ENCODE measurements around the gene MAP3K8. TPM values are rescaled to one million over a fixed set of nuclear protein-coding genes. Genes with fewer than 3 reads are reported as not detected.

The MAP3K8 gene
- total and polyA plus RNA-seq, 2 of the 8 experiments (the other 6 are each of a cell fraction or from before 2014, with no cell fraction given): 5.6 to 6.0 TPM

GRCh38 chr10:30404540-30404939, 29.4 kb upstream of the MAP3K8 start:
- POLR2A ChIA-PET (ENCODE audit: partially characterized antibody): no interaction called here
- Histone ChIP-seq H2AK5ac (ENCODE audit: low read depth, low read length) (no peak overlapping the region), H3K4ac (replicated peaks; ENCODE audit: insufficient read length, low read depth, low read length) (no peak overlapping the region), H4K91ac (replicated peaks; ENCODE audit: insufficient read length, low read length) (no peak overlapping the region), H3K56ac (replicated peaks; ENCODE audit: insufficient read length, low read depth, low read length) (no peak overlapping the region), H2BK20ac (ENCODE audit: low read length) (no peak overlapping the region), H4K20me1 (replicated peaks in 1 of 2; ENCODE audit: control insufficient read depth in 1 of 2, insufficient read depth in 2 of 2, low read length in 2 of 2) (no peaks in the 10 kb centered on the region), H2BK15ac (ENCODE audit: low read length) (no peak overlapping the region), H3K23ac (ENCODE audit: insufficient read length) (no peak overlapping the region), H3K23me2 (ENCODE audit: low read depth, low read length) (no peaks in the 10 kb centered on the region), H3K4me1 (replicated peaks in 1 of 4; ENCODE audit: control insufficient read depth in 3 of 4, insufficient read depth in 4 of 4, low read length in 3 of 4) (no peaks in the 10 kb centered on the region; a peak in 1 of 7 replicates), H4K8ac (ENCODE audit: extremely low read depth, insufficient read depth, low read length) (no peak overlapping the region), H3K27me3 (replicated peaks in 1 of 4; ENCODE audit: control insufficient read depth in 3 of 4, extremely low read depth in 1 of 4, insufficient read depth in 3 of 4, low read length in 3 of 4) (no peaks in the 10 kb centered on the region), H2BK5ac (ENCODE audit: low read depth, low read length) (no peak overlapping the region), H2BK12ac (ENCODE audit: low read depth, low read length) (no peak overlapping the region), H4K5ac (ENCODE audit: insufficient read length, low read depth, low read length) (no peak overlapping the region), H3K18ac (ENCODE audit: extremely low read depth, low read length) (no peak overlapping the region), H3K9me3 (ENCODE audit: insufficient read depth in 2 of 2, low read depth in 1 of 2, low read length in 1 of 2) (0 out of 4 replicates have a peak, but pooled peaks cover 2 to 5% of the 10 kb centered on the region in 2 experiments), H2AFZ (ENCODE audit: low read length) (no peak overlapping the region), H3K79me1 (ENCODE audit: low read depth, low read length) (no peaks in the 10 kb centered on the region), H2BK120ac (replicated peaks; ENCODE audit: low read depth, low read length) (no peak overlapping the region), H3K36me3 (ENCODE audit: control insufficient read depth in 2 of 4, insufficient read depth in 4 of 4, low read length in 3 of 4) (no peaks in the 10 kb centered on the region), H3K9ac (replicated peaks in 1 of 4; ENCODE audit: extremely low read depth in 1 of 4, low read depth in 3 of 4, low read length in 3 of 4) (no peak overlapping the region), H3K4me2 (ENCODE audit: insufficient read depth in 1 of 2, low read depth in 2 of 2, low read length in 2 of 2) (no peak overlapping the region), H3K79me2 (ENCODE audit: control insufficient read depth in 1 of 2, insufficient read depth in 2 of 2, low read length in 2 of 2) (no peaks in the 10 kb centered on the region), H3K4me3 (ENCODE audit: extremely low read depth in 1 of 4, insufficient read depth in 2 of 4, low read depth in 3 of 4, low read length in 4 of 4) (no peak overlapping the region), H3K27ac (ENCODE audit: low read depth, low read length) (no peak overlapping the region), H3K14ac (ENCODE audit: insufficient read length) (no peak overlapping the region)
- CTCF ChIA-PET (ENCODE audit: partially characterized antibody): interaction anchor here (1.2 to 2.7 kb wide), 5 partner anchors 9 to 235 kb away, joined by 3 to 9 read pairs (median 5); no protein-coding TSS in a partner anchor
- 90% methylated on average over 5 of the region's 5 CpGs; no CpG with 5 or more reads in 1 of the 2 experiments for WGBS, 2 experiments (ENCODE audit: extremely low coverage in 1 of 2, insufficient coverage in 1 of 2, insufficient read length in 1 of 2, insufficient replicate concordance in 2 of 2, low coverage in 1 of 2, low lambda C conversion rate in 2 of 2, missing lambda C conversion rate in 1 of 2)
- FAIRE-seq (no peak), DNase-seq (ENCODE audit: low read depth in 1 of 2, low spot score in 2 of 2) (no peak)
- no peak for TF ChIP-seq HDAC6 (IDR thresholded peaks at IDR 0.05; ENCODE audit: low read depth, low read length)
- TF ChIP-seq RBBP5 (IDR thresholded peaks at IDR 0.05; ENCODE audit: borderline replicate concordance, low read depth, low read length): no peak
- no peak for TF ChIP-seq POLR2A (IDR thresholded peaks at IDR 0.05; ENCODE audit: control extremely low read depth in 1 of 2, low read depth in 2 of 2, low read length in 2 of 2)
- TF ChIP-seq GTF2F1 (IDR thresholded peaks at IDR 0.05; ENCODE audit: borderline replicate concordance, low read depth, low read length): no peak
- no peak for TF ChIP-seq CHD1 (IDR thresholded peaks at IDR 0.05; ENCODE audit: low read depth, low read length)

Data from H1 (cell line).